ENCODE data around the gene ACTC1. TPM values are rescaled to one million over a fixed set of nuclear protein-coding genes. Genes with fewer than 3 reads are reported as not detected.

Gene ACTC1
- polyA plus RNA-seq, 3 donors, result not detected

DNA sequence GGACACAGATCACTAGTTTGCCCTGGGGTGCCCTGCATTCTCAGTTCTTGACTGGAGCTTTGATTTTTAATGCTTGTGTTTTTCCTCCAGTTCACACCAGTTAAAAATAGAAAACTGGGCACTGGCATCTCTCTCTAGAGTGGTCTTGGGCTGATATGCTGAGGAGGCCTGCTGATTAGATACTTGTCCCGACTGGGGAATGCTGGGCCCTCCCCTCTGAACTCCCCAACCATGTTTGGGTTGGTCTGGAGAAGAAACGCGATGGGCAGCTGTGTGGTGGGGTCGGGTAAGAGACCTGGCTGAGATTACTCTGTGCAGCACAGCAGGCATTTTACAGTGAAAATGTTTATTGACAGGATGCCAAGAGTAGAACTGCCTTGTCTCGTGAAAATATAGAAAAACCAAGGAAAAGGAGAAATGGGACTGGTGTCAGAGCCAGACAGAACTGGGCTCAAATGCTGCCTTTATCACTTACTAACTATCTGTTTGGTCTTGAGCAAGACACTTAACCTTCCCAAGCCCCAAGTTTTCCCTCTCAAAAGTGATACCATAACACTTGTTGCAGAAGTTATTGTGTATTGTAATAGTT is 1.6 kb upstream of the ACTC1 start:
- H3K27ac ChIP-seq (ENCODE audit: low read depth in 1 of 2, low read length in 2 of 2), result no peak overlapping the region
- H3K9me3 ChIP-seq (replicated peaks in 1 of 2; ENCODE audit: control insufficient read depth in 1 of 2, insufficient read depth in 1 of 2, low read length in 2 of 2), result no peaks in the 10 kb centered on the region
- H3K36me3 ChIP-seq (replicated peaks in 1 of 2; ENCODE audit: control insufficient read depth in 1 of 2, insufficient read depth in 2 of 2, low read length in 2 of 2), result no peaks in the 10 kb centered on the region
- Mint-ChIP-seq H3K4me3 (no peak overlapping the region), H3K9me3 (peaks cover 0 to 13% (median 5%) of the 10 kb centered on the region in 7 donors), H3K27me3 (ENCODE audit: low read depth in 3 of 3) (peaks cover 42 to 51% (median 51%) of the 10 kb centered on the region in 3 donors), H3K27ac (no peak overlapping the region), H3K4me1 (no peaks in the 10 kb centered on the region), H3K36me3 (no peaks in the 10 kb centered on the region)
- WGBS (ENCODE audit: insufficient coverage), result 58% methylated on average over 2 of the region's 5 CpGs
- no peak overlapping the region for H3K4me2 ChIP-seq (replicated peaks; ENCODE audit: extremely low read depth, low read length, poor library complexity, severe bottlenecking)
- TF ChIP-seq, protein P1, sequence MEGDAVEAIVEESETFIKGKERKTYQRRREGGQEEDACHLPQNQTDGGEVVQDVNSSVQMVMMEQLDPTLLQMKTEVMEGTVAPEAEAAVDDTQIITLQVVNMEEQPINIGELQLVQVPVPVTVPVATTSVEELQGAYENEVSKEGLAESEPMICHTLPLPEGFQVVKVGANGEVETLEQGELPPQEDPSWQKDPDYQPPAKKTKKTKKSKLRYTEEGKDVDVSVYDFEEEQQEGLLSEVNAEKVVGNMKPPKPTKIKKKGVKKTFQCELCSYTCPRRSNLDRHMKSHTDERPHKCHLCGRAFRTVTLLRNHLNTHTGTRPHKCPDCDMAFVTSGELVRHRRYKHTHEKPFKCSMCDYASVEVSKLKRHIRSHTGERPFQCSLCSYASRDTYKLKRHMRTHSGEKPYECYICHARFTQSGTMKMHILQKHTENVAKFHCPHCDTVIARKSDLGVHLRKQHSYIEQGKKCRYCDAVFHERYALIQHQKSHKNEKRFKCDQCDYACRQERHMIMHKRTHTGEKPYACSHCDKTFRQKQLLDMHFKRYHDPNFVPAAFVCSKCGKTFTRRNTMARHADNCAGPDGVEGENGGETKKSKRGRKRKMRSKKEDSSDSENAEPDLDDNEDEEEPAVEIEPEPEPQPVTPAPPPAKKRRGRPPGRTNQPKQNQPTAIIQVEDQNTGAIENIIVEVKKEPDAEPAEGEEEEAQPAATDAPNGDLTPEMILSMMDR (IDR thresholded peaks at IDR 0.05), result no peak
- no peak overlapping the region for H3K9ac ChIP-seq (ENCODE audit: insufficient read depth, low read length, poor library complexity, severe bottlenecking)
- no peak overlapping the region for H2AFZ ChIP-seq (ENCODE audit: insufficient read depth, low read depth, low read length, poor library complexity, severe bottlenecking)
- no peak overlapping the region for H3K4me3 ChIP-seq (replicated peaks in 1 of 3; ENCODE audit: low read depth in 2 of 3, low read length in 3 of 3)
- no peaks in the 10 kb centered on the region for H3K4me1 ChIP-seq (ENCODE audit: control insufficient read depth in 1 of 2, insufficient read depth in 2 of 2, low read length in 2 of 2)
- intact Hi-C loops (cut with micrococcal nuclease), result no loop called here
- H4K20me1 ChIP-seq (ENCODE audit: insufficient read depth, low read length), result no peaks in the 10 kb centered on the region
- H3K27me3 ChIP-seq (ENCODE audit: control insufficient read depth in 2 of 2, insufficient read depth in 2 of 2, low read length in 2 of 2), result peaks cover 21 to 42% of the 10 kb centered on the region in 2 donors
- DNase-seq, result no peak
- H3K79me2 ChIP-seq (ENCODE audit: insufficient read depth, low read length), result no peaks in the 10 kb centered on the region

DNA sequence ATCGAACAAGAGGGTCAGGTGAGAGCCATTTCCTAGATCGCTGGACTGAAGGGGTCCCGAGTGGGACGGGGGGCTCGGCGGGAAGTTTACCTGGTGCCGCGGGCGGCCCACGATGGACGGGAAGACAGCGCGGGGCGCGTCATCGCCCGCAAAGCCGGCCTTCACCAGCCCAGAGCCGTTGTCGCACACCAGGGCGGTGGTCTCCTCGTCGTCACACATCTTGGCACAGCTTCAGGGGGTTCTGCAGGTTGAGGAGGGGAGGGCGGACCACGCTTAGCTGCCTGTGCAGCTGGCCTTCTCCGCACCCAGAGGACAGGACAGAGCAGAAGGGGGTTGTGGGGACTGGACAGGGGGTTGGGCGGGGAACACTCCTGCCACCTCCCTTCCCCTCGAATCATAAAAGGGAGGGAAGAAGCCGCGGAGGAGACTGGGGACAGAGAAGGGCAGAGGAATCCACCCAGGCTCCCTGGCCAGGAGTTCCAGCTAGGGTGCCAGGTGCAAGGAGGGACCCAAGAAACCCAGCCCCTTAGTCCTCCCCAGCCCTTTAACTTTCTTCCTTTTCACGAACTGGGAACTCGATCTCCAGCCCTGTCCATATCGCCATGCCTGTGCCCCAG is 651 bp downstream of the ACTC1 start:
- H2AFZ ChIP-seq (ENCODE audit: insufficient read depth, low read depth, low read length, poor library complexity, severe bottlenecking), result no peak overlapping the region
- H3K36me3 ChIP-seq (replicated peaks in 1 of 2; ENCODE audit: control insufficient read depth in 1 of 2, insufficient read depth in 2 of 2, low read length in 2 of 2), result no peaks in the 10 kb centered on the region
- intact Hi-C loops (cut with micrococcal nuclease), result no loop called here
- H4K20me1 ChIP-seq (ENCODE audit: insufficient read depth, low read length), result no peaks in the 10 kb centered on the region
- TF ChIP-seq, protein P1 (IDR thresholded peaks at IDR 0.05), result no peak
- H3K27ac ChIP-seq (ENCODE audit: low read depth in 1 of 2, low read length in 2 of 2), result no peak overlapping the region
- H3K79me2 ChIP-seq (ENCODE audit: insufficient read depth, low read length), result no peaks in the 10 kb centered on the region
- H3K4me1 ChIP-seq (ENCODE audit: control insufficient read depth in 1 of 2, insufficient read depth in 2 of 2, low read length in 2 of 2), result no peaks in the 10 kb centered on the region
- no peak for DNase-seq
- no peak overlapping the region for H3K4me3 ChIP-seq (replicated peaks in 1 of 3; ENCODE audit: low read depth in 2 of 3, low read length in 3 of 3)
- peaks cover 21 to 42% of the 10 kb centered on the region in 2 donors for H3K27me3 ChIP-seq (ENCODE audit: control insufficient read depth in 2 of 2, insufficient read depth in 2 of 2, low read length in 2 of 2)
- Mint-ChIP-seq H3K4me1 (no peaks in the 10 kb centered on the region), H3K27me3 (ENCODE audit: low read depth in 3 of 3) (peaks cover 45 to 55% (median 51%) of the 10 kb centered on the region in 3 donors), H3K36me3 (no peaks in the 10 kb centered on the region), H3K27ac (no peak overlapping the region), H3K4me3 (peak overlapping the region in 1 of 2 donors; percentile 78), H3K9me3 (peaks cover 0 to 13% (median 6%) of the 10 kb centered on the region in 7 donors)
- H3K9me3 ChIP-seq (replicated peaks in 1 of 2; ENCODE audit: control insufficient read depth in 1 of 2, insufficient read depth in 1 of 2, low read length in 2 of 2), result no peaks in the 10 kb centered on the region
- no peak overlapping the region for H3K9ac ChIP-seq (ENCODE audit: insufficient read depth, low read length, poor library complexity, severe bottlenecking)
- WGBS (ENCODE audit: insufficient coverage), result 17% methylated on average over 21 of the region's 33 CpGs
- H3K4me2 ChIP-seq (replicated peaks; ENCODE audit: extremely low read depth, low read length, poor library complexity, severe bottlenecking), result no peak overlapping the region

Measured in CD14-positive monocyte (primary cell).